H1 (cell line): ENCODE results near the gene KLHL7. TPM values are rescaled to one million over a fixed set of nuclear protein-coding genes. Genes with fewer than 3 reads are reported as not detected.
"Not testable (repeated sequence)": the region's sequence is repeated elsewhere in the genome, so short reads cannot be mapped to it uniquely, and the experiment has no call there.

ENCODE experiments used
- CTCF ChIA-PET: fragments of 300-600 bp; sonication (Branson Sonifier 250); formaldehyde crosslinking; loops from one replicate; lab custom pipeline; 2021; ENCODE audit not compliant: partially characterized antibody; lab: Charles Lee
- POLR2A ChIA-PET: fragments of 300-600 bp; sonication (Branson Sonifier 250); formaldehyde crosslinking; loops from one replicate; lab custom pipeline; 2021; ENCODE audit warnings: inconsistent platforms; ENCODE audit not compliant: partially characterized antibody; lab: Charles Lee
- DNase-seq, 2 experiments: peaks; one replicate each; pipeline versions ENCODE4 v3.0.0 to v3.0.0-alpha.2; 2010 to 2022; ENCODE audit warnings: low spot score in 2 of 2, low read depth in 1 of 2, mixed read lengths in 1 of 2
- FAIRE-seq: peaks from 2 replicates; lab custom pipeline; 2011; peaks lifted over from hg19 to GRCh38; lab: Jason Lieb, UNC
- H2AFZ ChIP-seq: 2 replicates; pipeline ENCODE4 v1.8.1; 2012; ENCODE audit warnings: low read length, inconsistent platforms
- H2AK5ac ChIP-seq: 2 replicates; pipeline ENCODE4 v1.6.1; 2013; ENCODE audit warnings: low read depth, low read length
- H2BK120ac ChIP-seq: replicated peaks from 2 replicates; pipeline ENCODE3; 2013; ENCODE audit warnings: low read depth, low read length, inconsistent platforms
- H2BK12ac ChIP-seq: 2 replicates; pipeline ENCODE4 v1.6.1; 2013; ENCODE audit warnings: low read depth, low read length
- H2BK15ac ChIP-seq: 2 replicates; pipeline ENCODE4 v1.6.1; 2013; ENCODE audit warnings: low read length
- H2BK20ac ChIP-seq: 2 replicates; pipeline ENCODE4 v1.6.1; 2013; ENCODE audit warnings: low read length
- H2BK5ac ChIP-seq: 2 replicates; pipeline ENCODE4 v1.6.1; 2013; ENCODE audit warnings: low read depth, low read length
- H3K14ac ChIP-seq: 2 replicates; pipeline ENCODE4 v1.6.1; 2013; ENCODE audit warnings: inconsistent platforms; ENCODE audit not compliant: insufficient read length
- H3K18ac ChIP-seq: 2 replicates; pipeline ENCODE4 v1.6.1; 2013; ENCODE audit warnings: low read length; ENCODE audit errors: extremely low read depth
- H3K23ac ChIP-seq: 2 replicates; pipeline ENCODE4 v1.6.1; 2013; ENCODE audit warnings: inconsistent platforms; ENCODE audit not compliant: insufficient read length
- H3K23me2 ChIP-seq: 2 replicates; pipeline ENCODE4 v1.6.1; 2013; ENCODE audit warnings: low read depth, low read length
- H3K27ac ChIP-seq: 2 replicates; pipeline ENCODE4 v1.6.1; 2011; ENCODE audit warnings: low read depth, low read length, inconsistent platforms
- H3K27me3 ChIP-seq, 4 experiments: replicated peaks in 1 of 4; 1 replicate in 1 of 4; 2 replicates in 3 of 4; pipeline versions ENCODE4 v1.6.1 to v1.8.1; 2011 to 2013; ENCODE audit warnings: low read length in 3 of 4, mild to moderate bottlenecking in 3 of 4, inconsistent platforms in 2 of 4, mixed read lengths in 2 of 4, moderate library complexity in 1 of 4; ENCODE audit not compliant: control insufficient read depth in 3 of 4, insufficient read depth in 3 of 4; ENCODE audit errors: extremely low read depth in 1 of 4
- H3K36me3 ChIP-seq, 4 experiments: 2 replicates each; pipeline versions ENCODE4 v1.6.1 to v1.8.1; 2011 to 2013; ENCODE audit warnings: mild to moderate bottlenecking in 4 of 4, low read length in 3 of 4, moderate library complexity in 2 of 4, control low read depth in 1 of 4, inconsistent platforms in 1 of 4; ENCODE audit not compliant: insufficient read depth in 4 of 4, control insufficient read depth in 2 of 4
- H3K4ac ChIP-seq: replicated peaks from 2 replicates; pipeline ENCODE3; 2013; ENCODE audit warnings: low read length, low read depth, mixed read lengths, inconsistent platforms; ENCODE audit not compliant: insufficient read length
- H3K4me1 ChIP-seq, 4 experiments: replicated peaks in 1 of 4; 1 replicate in 1 of 4; 2 replicates in 3 of 4; pipeline versions ENCODE4 v1.6.1 to v1.8.1; 2011 to 2013; ENCODE audit warnings: low read length in 3 of 4, inconsistent platforms in 2 of 4, mixed read lengths in 1 of 4; ENCODE audit not compliant: insufficient read depth in 4 of 4, control insufficient read depth in 3 of 4
- H3K4me2 ChIP-seq, 2 experiments: 2 replicates each; pipeline versions ENCODE4 v1.6.1 to v1.8.1; 2011 to 2013; ENCODE audit warnings: low read depth in 2 of 2, low read length in 2 of 2, control low read depth in 1 of 2, inconsistent platforms in 1 of 2, mild to moderate bottlenecking in 1 of 2; ENCODE audit not compliant: insufficient read depth in 1 of 2
- H3K4me3 ChIP-seq, 4 experiments: fragments of 200-600, 300-600 bp in 1 of 4; sonication (generic), shearing (Covaris generic), sonication (Bioruptor Twin) in 1 of 4; 2 replicates each; pipeline versions ENCODE4 v1.5.1 to v1.8.1; 2011 to 2016; ENCODE audit warnings: low read length in 4 of 4, low read depth in 3 of 4, control low read depth in 2 of 4, inconsistent platforms in 2 of 4, mild to moderate bottlenecking in 2 of 4, mixed read lengths in 1 of 4, moderate library complexity in 1 of 4; ENCODE audit not compliant: insufficient read depth in 2 of 4; ENCODE audit errors: extremely low read depth in 1 of 4
- H3K56ac ChIP-seq: replicated peaks from 2 replicates; pipeline ENCODE3; 2013; ENCODE audit warnings: low read depth, mild to moderate bottlenecking, mixed read lengths, low read length, inconsistent platforms; ENCODE audit not compliant: insufficient read length
- H3K79me1 ChIP-seq: 2 replicates; pipeline ENCODE4 v1.6.1; 2013; ENCODE audit warnings: low read depth, low read length, control low read depth
- H3K79me2 ChIP-seq, 2 experiments: 2 replicates each; pipeline versions ENCODE4 v1.6.1 to v1.8.1; 2012 to 2013; ENCODE audit warnings: low read length in 2 of 2, mild to moderate bottlenecking in 2 of 2, inconsistent platforms in 1 of 2; ENCODE audit not compliant: insufficient read depth in 2 of 2, control insufficient read depth in 1 of 2
- H3K9ac ChIP-seq, 4 experiments: replicated peaks in 1 of 4; 1 replicate in 1 of 4; 2 replicates in 3 of 4; pipeline versions ENCODE4 v1.6.1 to v1.8.1; 2011 to 2013; ENCODE audit warnings: low read depth in 3 of 4, low read length in 3 of 4, control low read depth in 2 of 4, mild to moderate bottlenecking in 2 of 4, moderate library complexity in 2 of 4, inconsistent platforms in 1 of 4; ENCODE audit errors: extremely low read depth in 1 of 4
- H3K9me3 ChIP-seq, 2 experiments: 2 replicates each; pipeline versions ENCODE4 v1.6.1 to v1.8.1; 2012 to 2013; ENCODE audit warnings: mild to moderate bottlenecking in 2 of 2, moderate library complexity in 2 of 2, control low read depth in 1 of 2, inconsistent platforms in 1 of 2, low read depth in 1 of 2, low read length in 1 of 2, mixed read lengths in 1 of 2; ENCODE audit not compliant: insufficient read depth in 2 of 2
- H4K20me1 ChIP-seq, 2 experiments: replicated peaks in 1 of 2; 2 replicates each; pipeline versions ENCODE3 to v1.8.1; 2011 to 2013; ENCODE audit warnings: inconsistent platforms in 2 of 2, low read length in 2 of 2, mild to moderate bottlenecking in 1 of 2; ENCODE audit not compliant: insufficient read depth in 2 of 2, control insufficient read depth in 1 of 2
- H4K5ac ChIP-seq: 2 replicates; pipeline ENCODE4 v1.6.1; 2013; ENCODE audit warnings: low read length, low read depth, mixed read lengths, inconsistent platforms; ENCODE audit not compliant: insufficient read length
- H4K8ac ChIP-seq: 2 replicates; pipeline ENCODE4 v1.8.0; 2013; ENCODE audit warnings: mild to moderate bottlenecking, moderate library complexity, low read length, inconsistent platforms; ENCODE audit not compliant: insufficient read depth; ENCODE audit errors: extremely low read depth
- H4K91ac ChIP-seq: replicated peaks from 2 replicates; pipeline ENCODE3; 2013; ENCODE audit warnings: low read length, mixed read lengths, inconsistent platforms; ENCODE audit not compliant: insufficient read length
- CBX5 ChIP-seq: fragments of 300-800, 300-1000 bp; sonication (generic); IDR thresholded peaks from 2 replicates; pipeline ENCODE4 v1.7.1; 2016; ENCODE audit warnings: antibody characterized with exemption, low read length, low read depth
- CBX8 ChIP-seq: fragments of 300-800, 300-1000 bp; sonication (generic); IDR thresholded peaks from 2 replicates; pipeline ENCODE4 v1.7.1; 2016; ENCODE audit warnings: low read depth, low read length, borderline replicate concordance
- CHD2 ChIP-seq: IDR thresholded peaks from 2 replicates; pipeline ENCODE4 v1.6.1; 2012; ENCODE audit warnings: low read length, improper control_type of control experiment
- EP300 ChIP-seq, 2 experiments: IDR thresholded peaks; 1 replicate in 1 of 2; 2 replicates in 1 of 2; pipeline ENCODE4 v1.6.1; 2011 to 2012; ENCODE audit warnings: low read depth in 2 of 2, low read length in 2 of 2, mild to moderate bottlenecking in 2 of 2, borderline replicate concordance in 1 of 2, inconsistent platforms in 1 of 2, moderate library complexity in 1 of 2
- GABPA ChIP-seq: IDR thresholded peaks from 2 replicates; pipeline ENCODE4 v1.6.1; 2011; ENCODE audit warnings: mild to moderate bottlenecking, low read length, moderate library complexity, borderline replicate concordance; ENCODE audit not compliant: insufficient read depth
- NRF1 ChIP-seq: IDR thresholded peaks from 2 replicates; pipeline ENCODE4 v1.6.1; 2011; ENCODE audit warnings: mild to moderate bottlenecking, low read depth, low read length, improper control_type of control experiment
- SIN3A ChIP-seq, 2 experiments: IDR thresholded peaks in 1 of 2; conservative IDR thresholded peaks in 1 of 2; 2 replicates each; pipeline ENCODE4 v1.6.1; 2011 to 2012; ENCODE audit warnings: low read length in 2 of 2, improper control_type of control experiment in 1 of 2, low read depth in 1 of 2, mild to moderate bottlenecking in 1 of 2
- WGBS, 2 experiments: shearing (Covaris generic) in 1 of 2; methylation state at CpG; one replicate each; pipeline versions ENCODE4 v1.1.6 to v1.1.7; 2013 to 2015; ENCODE audit warnings: low lambda C conversion rate in 2 of 2, mixed read lengths in 2 of 2, inconsistent platforms in 1 of 2, low coverage in 1 of 2, missing lambda C conversion rate in 1 of 2; ENCODE audit not compliant: insufficient replicate concordance in 2 of 2, insufficient coverage in 1 of 2, insufficient read length in 1 of 2; ENCODE audit errors: extremely low coverage in 1 of 2, missing lambda C conversion rate in 1 of 2; 5-methylcytosine and 5-hydroxymethylcytosine counted together
- polyA plus RNA-seq, 7 experiments: library from polyadenylated mRNA; depleted of rRNA in 3 of 7; stranded (reverse) in 5 of 7; unstranded in 2 of 7; fragments of >200 nt in 5 of 7; fragments of 200-250 nt in 2 of 7; gene quantifications; 1 replicate in 5 of 7; 2 replicates in 1 of 7; 4 replicates in 1 of 7; pipeline versions ENCODE4 v1.2.1 to v1.2.3, GENCODE V29; 2011 to 2013; ENCODE audit warnings: missing spikeins in 2 of 7, mixed read lengths in 2 of 7
- total RNA-seq: library from RNA; stranded (reverse); fragmentation: NEBNext Ultra II Directional; extraction: Animal tissue kit (Norgen Biotek cat#: 25700); gene quantifications from 2 replicates; pipeline ENCODE4 v1.2.1, GENCODE V29; 2021
- TF ChIP-seq, protein P1 (sequence below): IDR thresholded peaks from 2 replicates; pipeline ENCODE4 v1.6.1; 2012; ENCODE audit warnings: inconsistent platforms
- TF ChIP-seq, protein P2 (sequence below): IDR thresholded peaks from 2 replicates; pipeline ENCODE4 v1.6.1; 2012; ENCODE audit warnings: inconsistent platforms

KLHL7 gene
- total and polyA plus RNA-seq, 2 of the 8 experiments (the other 6 are each of a cell fraction or from before 2014, with no cell fraction given): 65.3 to 115 TPM

DNA sequence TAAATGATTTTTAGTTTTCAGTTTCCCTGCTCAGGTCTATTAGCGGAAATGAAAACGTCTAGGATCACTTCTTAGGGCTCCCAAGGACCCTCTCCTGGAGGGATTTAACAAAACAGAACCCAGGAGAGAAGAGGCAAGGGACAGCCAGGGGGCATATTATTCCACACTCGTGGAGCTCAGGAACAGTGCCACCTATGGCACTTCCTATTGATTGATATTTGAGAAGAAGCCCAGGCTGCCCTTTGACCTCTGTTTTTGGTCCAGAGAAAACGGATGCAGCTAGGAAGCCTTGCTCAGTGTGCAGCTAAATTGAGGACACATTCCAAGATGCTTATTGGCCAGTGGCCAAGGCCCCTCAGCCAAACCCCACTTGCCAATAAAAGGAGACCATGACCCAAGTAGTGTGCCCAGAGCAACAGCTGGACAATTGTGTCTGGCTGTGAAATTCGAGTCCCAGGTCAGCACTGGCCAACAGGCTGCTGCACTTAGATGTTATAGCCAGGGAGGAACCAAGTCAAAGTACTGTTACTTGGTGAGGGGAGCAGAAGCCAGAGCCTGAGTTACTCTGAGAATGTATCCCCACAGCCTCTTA lies 117.0 kb downstream of the KLHL7 start (continued):
- TF ChIP-seq EP300 (IDR thresholded peaks at IDR 0.05; ENCODE audit: borderline replicate concordance in 1 of 2, low read depth in 2 of 2, low read length in 2 of 2): no peak
- TF ChIP-seq CBX5: no peak
- TF ChIP-seq, protein P1, sequence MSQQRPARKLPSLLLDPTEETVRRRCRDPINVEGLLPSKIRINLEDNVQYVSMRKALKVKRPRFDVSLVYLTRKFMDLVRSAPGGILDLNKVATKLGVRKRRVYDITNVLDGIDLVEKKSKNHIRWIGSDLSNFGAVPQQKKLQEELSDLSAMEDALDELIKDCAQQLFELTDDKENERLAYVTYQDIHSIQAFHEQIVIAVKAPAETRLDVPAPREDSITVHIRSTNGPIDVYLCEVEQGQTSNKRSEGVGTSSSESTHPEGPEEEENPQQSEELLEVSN: no peak
- no peak for TF ChIP-seq CBX8
- no peak for TF ChIP-seq SIN3A (conservative IDR thresholded peaks at IDR 0.05 in 1 of 2, IDR thresholded peaks at IDR 0.05 in 1 of 2; ENCODE audit: low read depth in 1 of 2, low read length in 2 of 2)
- no peak for TF ChIP-seq GABPA
- TF ChIP-seq NRF1: no peak
- TF ChIP-seq, protein P2, sequence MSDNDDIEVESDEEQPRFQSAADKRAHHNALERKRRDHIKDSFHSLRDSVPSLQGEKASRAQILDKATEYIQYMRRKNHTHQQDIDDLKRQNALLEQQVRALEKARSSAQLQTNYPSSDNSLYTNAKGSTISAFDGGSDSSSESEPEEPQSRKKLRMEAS: no peak
- no peak for TF ChIP-seq CHD2

DNA sequence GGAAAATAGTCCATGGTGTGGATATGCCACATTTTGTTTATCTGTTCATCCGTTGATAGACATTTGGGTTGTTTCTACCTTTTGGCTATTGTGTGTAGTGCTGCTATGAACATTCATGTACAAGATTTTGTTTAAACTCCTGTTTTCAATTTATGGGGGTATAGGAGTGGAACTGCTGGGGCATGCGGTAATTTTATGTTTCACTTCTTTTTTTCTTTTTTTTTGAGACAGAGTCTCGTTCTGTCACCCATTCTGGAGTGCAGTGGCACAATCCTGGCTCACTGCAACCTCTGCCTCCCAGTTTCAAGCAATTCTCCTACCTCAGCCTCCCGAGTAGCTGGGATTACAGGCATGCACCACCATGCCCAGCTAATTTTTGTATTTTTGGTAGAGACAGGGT lies 118.8 kb downstream of the KLHL7 start:
- H4K8ac ChIP-seq, H3K4me1 ChIP-seq, H3K79me2 ChIP-seq, FAIRE-seq, H3K14ac ChIP-seq, H3K9me3 ChIP-seq, H3K56ac ChIP-seq, H2BK120ac ChIP-seq, H3K23me2 ChIP-seq, H2AK5ac ChIP-seq, H4K5ac ChIP-seq, H3K4ac ChIP-seq, H2AFZ ChIP-seq, H2BK5ac ChIP-seq, H2BK12ac ChIP-seq, H4K20me1 ChIP-seq, H2BK20ac ChIP-seq, POLR2A ChIA-PET, H3K79me1 ChIP-seq, H3K23ac ChIP-seq, DNase-seq, H2BK15ac ChIP-seq, H3K27ac ChIP-seq, H4K91ac ChIP-seq, H3K36me3 ChIP-seq, H3K4me3 ChIP-seq, H3K4me2 ChIP-seq, H3K27me3 ChIP-seq, H3K18ac ChIP-seq, H3K9ac ChIP-seq: not testable (repeated sequence)
- 90% methylated on average over 4 of the region's 4 CpGs; no CpG with 5 or more reads in 1 of the 2 experiments for WGBS, 2 experiments
- CTCF ChIA-PET: interaction anchor here (0.9 to 1.8 kb wide), 3 partner anchors 10 to 66 kb away, joined by 3 to 6 read pairs (median 3); no protein-coding TSS in a partner anchor
